HG03060 (cell line): ENCODE measurements around the gene VANGL2.
"Not testable (repeated sequence)": the region's sequence is repeated elsewhere in the genome, so short reads cannot be mapped to it uniquely, and the experiment has no call there.

Experiments used
- ATAC-seq: cut with Tn5 transposase; IDR thresholded peaks from one replicate; pipeline ENCODE4 v1.9.1; 2021; ENCODE audit warnings: low read depth, moderate number of reproducible peaks; ENCODE audit not compliant: unreplicated experiment

VANGL2 gene

DNA sequence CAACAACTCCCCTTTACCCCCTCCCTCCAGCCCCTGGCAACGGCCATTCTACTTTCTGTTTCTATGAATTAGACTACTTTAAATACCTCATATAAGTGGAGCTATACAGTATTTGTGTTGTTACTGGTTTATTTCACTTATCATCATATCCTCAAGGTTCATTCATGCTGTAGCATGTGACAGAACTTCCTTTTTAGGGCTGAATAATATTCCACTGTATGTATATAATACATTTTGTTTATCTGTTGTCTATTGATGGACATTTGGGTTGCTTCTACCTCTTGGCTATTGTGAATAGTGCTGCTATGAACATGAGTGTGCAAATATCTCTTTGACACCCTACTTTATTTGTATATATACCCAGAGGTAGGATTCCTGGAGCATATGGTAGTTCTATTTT is 31.3 kb upstream of the VANGL2 start:
- ATAC-seq, result no peak

DNA sequence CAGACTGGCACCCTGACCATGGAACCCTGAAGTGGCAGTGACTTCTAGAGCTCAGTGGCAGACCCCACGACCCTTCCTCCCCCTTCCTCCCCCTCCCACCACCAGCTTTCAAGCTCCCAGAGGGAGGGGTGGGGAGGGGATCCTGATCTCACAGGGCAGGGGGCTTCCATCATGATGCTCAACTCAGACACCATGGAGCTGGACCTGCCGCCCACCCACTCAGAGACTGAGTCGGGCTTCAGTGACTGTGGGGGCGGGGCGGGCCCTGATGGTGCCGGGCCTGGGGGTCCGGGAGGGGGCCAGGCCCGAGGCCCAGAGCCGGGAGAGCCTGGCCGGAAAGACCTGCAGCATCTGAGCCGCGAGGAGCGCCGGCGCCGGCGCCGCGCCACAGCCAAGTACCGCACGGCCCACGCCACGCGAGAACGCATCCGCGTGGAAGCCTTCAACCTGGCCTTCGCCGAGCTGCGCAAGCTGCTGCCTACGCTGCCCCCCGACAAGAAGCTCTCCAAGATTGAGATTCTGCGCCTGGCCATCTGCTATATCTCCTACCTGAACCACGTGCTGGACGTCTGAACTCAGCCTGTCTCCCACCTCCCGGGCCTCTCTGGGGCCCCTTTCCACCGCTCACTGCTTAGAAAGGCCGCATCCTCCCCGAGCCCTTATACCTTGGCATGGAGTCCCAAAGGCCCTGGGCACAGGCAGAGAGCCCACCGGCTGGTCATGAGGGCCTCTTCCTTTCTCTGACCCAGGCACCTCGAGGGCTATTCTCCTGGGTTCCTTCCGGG is 29.6 kb upstream of the VANGL2 start:
- ATAC-seq, result no peak

DNA sequence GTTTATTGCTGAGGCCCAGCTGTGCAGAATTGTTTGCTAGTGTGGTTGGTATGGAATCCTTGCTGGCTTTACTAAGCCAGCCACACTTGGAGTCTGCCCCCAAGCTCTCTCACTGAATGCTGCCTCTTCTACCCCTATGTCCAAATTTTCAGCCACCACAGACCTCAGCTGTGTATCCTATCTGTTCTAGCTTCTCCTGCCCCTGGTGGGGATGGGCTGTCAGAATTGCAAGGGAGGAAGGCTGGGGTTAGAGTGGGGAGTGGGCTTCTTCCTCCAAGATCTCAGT is 29.1 kb upstream of the VANGL2 start:
- no peak for ATAC-seq

DNA sequence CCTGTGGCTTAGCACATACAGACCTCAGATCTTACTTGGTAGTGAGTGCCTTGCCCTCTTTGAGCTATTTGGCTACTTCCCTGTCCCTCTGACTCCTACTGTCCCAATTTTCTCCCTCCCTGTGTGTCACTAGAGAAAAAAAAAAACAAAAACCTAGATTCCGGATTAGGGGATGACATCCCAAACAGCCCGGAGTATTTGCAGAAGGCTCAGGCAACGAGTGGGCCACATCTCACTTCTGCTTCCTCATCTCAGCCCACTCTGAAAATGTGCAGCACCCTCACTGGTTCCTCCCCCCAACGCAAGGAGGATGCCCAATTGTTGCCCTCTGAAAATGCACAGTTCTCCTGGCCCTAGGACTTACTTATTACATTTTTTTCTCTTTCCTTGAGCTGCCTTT is 28.6 kb upstream of the VANGL2 start:
- ATAC-seq, result no peak

DNA sequence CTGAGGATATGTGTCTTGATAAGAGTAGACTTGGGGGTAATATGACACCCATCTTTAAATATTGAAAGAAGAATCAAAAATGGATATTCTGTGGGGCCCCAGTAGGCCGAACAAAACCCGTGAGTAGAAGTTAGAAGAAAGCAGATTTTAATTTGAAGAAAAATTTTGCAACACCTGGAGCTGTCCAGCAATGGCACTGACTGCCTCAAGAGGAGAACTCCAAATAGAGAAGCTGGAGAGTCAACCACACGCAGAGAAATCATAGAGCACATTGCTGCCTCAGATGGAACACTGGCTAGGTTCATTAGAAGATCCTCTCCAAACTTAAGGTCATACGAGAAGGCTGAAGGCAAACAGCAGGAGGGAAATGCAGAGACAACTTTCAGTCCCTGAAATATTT is 26.7 kb upstream of the VANGL2 start:
- no peak for ATAC-seq

DNA sequence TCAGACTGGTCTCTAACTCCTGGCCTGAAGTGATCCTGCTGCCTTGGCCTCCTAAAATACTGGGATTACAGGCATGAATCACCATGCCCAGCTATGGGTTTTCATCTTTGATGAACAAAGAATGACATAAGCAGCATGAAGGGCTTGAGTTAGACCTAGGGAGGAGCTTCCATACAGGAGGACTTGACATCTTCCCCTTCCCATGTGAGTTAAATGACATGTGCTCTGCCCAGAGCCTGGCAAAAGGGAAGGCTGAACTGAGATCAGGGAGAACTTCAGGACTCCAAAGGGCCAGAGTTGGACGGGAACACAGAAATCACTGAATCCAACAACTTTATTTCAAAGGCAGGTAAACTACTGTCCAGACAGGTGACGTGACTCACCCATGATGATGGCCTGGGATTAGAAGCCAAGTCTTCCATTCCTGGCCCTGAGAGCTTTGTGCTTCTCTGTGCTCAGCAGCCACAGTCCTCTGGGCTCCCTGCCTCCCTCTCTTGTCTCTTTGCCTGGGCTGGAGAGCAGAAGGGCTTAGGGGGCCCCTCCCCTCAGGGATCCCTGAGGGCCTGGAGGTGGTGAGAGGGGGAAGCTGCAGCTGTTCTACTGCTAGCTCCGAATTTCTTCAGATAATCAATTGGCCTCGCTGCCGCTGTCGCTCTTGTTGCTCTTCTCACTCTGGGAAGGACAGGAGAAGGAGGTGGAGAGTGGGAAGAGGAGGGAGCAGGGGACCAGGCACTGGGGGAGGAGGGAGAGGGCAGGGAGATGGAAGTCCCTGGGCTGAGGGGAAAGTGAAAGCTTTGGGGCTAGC is 25.9 kb upstream of the VANGL2 start:
- no peak for ATAC-seq

DNA sequence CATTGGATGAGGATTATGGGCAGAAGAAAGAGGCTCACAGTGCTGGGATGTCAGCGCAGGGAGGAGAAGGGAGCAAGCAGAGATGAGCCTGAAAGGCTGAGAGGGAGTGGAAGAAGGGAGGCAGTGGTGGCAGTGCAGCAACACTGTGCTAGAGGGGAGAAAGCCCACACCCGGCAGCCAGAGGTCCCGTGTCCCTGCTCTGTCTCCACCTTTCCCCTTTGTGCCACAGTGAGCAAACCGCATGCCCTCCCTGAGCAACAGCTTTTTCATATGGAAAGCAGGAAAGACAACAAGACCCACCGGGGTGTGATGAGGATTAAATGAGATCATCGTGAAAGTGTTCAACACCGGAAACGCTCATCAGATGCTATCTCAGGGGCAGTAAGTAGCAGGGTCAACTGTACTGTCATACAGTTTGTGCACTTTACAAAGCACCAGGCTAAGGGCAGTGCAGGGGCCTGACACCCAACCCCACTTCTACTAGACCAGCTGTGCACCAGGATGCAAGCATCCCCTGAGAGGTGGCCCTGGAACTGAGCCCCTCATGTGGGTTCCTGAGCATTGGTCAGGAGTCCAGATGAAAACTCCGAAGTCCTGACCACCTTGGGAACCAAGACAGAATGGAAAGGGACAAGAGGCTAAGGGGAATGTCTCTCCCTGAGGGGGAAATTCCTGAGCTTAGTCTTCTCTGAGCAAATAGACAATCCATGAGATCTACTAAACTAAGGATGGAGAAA is 24.4 kb upstream of the VANGL2 start:
- ATAC-seq, result no peak

DNA sequence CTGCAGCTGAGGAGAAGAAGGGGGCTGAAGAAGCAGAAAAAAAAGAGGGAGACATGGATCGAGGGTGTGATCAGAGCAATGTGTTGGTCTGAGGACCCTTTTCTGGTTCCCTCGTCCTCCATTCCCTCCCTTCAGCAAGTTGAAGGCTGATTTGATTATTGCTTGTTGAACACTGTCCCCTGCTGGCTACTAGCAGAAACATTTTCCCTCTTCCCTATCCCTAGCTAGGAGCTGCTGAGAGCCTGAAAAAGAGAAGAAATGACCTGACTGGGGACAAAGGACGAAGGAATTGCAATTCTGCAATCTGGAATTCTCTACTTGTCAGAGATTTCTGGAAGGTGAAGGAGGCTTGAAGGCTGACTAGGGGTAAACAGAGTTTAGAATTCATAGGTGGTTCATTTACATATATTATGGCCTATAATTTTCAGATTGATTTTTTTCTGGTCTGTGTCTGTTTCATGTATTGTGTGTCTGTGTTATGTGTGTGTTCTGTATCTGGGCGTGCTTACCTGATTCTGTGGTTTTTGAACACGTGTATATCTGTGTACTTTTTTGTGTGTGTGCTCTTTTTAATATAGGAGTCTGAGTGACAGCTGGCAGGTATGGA is 23.7 kb upstream of the VANGL2 start:
- ATAC-seq, result no peak

DNA sequence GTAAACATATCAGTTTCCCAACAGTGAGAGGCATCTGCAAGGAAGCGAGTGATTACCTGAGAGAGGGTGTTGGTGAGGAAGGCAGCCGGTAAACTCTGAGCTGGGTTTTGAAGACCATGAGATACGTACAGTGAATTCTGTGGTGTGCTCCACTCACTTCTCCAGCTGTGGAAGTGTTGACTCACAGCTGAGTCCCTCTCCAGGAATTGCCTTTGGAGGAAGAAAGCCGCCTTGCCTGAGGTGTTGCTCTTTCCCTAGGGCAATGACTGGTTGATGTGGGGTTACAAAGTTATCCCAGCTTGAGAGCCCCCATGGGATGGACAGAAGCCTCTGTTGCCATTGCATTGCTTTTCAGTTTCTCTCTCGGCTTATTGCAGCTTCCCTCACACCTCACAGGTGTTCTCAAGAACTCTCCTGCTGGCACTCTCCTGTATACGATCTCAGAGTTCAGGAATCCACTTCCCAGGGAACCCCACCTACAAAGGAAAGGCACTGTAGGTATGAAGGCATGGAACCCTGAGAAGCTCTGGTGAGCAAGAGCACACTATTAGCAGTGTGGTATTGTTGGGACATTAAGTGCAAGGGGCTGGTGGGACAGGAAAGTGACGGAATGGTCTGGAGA is 22.7 kb upstream of the VANGL2 start:
- no peak for ATAC-seq

DNA sequence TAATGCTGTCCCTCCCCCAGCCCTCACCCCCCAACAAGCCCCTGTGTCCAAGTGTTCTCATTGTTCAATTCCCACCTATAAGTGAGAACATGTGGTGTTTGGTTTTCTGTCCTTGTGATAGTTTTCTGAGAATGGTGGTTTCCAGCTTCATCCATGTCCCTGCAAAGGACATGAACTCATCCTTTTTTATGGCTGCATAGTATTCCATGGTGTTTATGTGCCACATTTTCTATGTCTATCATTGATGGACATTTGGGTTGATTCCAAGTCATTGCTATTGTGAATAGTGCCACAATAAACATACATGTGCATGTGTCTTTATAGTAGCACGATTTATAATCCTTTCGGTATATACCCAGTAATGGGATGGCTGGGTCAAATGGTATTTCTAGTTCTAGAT is 15.6 kb upstream of the VANGL2 start:
- ATAC-seq, result not testable (repeated sequence)

DNA sequence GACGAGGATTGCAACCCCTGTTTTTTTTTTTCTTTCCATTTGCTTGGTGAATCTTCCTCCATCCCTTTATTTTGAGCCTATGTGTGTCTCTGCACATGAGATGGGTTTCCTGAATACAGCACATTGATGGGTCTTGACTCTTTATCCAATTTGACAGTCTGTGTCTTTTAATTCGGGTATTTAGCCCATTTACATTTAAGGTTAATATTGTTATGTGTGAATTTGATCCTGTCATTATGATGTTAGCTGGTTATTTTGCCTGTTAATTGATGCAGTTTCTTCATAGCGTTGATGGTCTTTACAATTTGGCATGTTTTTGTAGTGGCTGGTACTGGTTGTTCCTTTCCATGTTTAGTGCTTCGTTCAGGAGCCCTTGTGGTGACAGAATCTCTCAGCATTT is 12.0 kb upstream of the VANGL2 start:
- ATAC-seq, result not testable (repeated sequence)

DNA sequence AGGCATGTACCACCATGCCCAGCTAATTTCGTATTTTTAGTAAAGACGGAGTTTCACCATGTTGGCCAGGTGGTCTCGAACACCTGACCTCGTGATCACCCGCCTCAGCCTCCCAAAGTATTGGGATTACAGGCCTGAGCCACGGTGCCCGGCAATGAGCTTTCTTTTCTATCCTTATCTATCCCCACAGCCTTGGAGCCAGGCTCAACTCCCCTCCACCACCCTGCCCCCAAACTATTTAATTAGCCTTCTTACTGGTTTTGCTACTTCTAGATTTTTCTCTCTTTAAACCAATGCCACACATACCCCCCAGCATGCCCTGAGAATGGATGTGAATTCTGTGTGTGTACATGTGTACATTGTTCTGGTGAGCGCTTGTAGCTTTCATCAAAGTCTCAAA is 5.7 kb upstream of the VANGL2 start:
- no peak for ATAC-seq

DNA sequence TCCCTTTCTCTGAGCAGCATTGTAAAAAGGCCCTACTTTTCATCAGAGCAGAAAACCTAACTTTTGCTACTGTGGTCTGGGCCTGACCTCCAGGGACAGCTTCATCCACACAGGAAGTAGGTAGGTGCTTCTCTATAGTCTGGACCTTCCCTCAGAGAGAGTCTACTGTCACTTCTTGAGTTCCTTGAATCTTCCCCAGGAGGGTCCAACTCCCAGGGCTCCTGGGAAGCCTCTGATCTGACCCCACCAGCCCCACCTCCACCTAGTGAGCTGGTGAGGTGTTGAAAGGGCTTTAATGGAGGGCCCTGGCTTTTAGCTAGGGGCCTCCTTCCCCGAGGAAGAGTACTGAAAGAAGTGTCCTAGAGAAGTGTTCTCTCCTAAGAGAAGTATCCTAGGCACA is 2.7 kb upstream of the VANGL2 start:
- no peak for ATAC-seq

DNA sequence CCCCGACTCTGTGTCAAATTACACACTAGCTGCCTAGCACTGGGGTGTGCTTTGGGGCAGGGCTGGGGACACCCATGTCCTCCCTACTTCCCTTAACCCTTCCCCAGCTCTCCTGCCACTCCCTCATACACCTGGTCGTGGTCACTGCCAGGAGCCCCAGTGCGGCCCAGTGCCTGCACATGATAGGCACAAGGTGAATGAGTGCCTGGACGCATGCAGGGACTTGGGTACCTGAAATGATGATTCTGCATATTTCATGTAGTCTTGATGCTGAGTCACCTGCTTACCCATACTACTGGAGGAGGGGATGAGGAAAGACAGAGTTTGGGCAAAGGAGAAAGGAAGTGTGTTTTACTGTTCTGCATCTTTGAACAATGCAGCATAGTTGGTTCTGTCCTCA is 1.5 kb upstream of the VANGL2 start:
- no peak for ATAC-seq

DNA sequence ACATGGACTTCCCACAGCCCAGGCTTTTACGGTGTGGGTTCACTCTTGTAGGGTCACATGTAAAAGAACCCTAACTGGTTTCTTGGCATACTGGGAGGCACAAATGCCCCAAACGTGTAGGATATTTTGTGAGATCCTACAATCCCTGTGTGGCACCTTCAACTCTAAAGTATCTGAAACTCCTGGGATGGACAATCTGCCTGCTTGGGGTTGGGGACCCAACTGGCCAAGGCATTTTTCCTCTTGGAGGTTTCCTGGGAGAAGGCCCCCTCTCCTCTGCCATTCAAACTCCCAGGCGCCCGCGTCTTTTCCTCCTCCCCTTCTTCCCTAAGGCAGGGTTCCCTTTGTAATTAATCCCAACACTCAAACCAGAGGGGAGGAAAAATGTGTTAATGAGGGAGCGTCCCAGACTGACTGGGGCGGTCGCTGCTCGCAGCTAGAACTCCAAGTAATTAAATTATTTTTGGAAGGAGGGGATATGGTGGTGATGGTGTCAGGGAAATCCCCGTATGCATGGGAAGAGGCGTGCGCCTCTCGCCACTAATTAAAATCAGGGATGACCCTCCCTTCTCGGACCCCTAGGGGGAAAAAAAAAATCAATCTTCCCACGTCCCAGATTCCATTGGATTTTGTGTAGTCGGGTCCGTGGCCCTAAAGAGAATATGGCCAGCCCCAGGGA is 681 bp upstream of the VANGL2 start:
- ATAC-seq, result no peak

DNA sequence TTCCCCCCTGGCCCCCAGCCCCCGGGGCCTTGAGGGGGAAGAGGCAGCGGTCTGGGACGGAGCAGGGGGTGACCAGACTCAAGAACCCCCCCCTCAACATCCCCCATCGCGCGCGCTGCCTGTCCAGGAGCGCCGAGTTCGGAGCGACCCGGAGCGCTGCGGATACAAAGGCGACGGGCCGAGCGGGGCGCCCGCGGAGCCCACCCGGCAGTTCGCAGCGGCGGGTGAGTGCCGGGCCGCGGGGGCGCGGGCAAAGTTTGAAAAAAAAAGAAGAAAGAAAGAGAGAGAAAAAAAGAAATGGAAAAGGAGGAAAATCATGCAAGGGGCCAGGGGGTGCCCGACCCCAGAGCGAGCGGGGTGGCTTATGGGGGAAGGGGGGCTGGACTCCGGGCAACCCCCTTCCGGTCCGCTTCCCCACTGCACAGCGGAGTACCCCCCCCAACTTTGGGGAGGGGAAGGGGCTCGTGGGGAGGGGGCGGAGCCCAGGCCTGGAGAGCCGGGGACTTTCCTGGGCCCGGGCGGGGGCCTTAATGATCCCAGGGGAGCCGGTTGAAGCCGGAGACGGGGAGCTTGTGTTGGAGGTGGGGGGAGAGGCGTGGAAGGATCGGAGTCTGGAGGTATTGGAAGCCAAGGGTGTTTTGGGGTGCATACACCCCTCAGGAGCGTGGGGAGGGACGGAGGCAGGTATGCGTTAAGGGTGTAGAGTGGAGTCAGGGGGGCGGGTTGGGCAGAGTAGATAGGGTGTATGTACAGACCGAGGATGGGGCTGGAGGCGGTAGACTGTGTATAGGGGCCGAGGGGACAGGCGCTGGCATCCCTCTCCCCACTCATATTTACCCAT is 502 bp downstream of the VANGL2 start:
- ATAC-seq, result no peak

DNA sequence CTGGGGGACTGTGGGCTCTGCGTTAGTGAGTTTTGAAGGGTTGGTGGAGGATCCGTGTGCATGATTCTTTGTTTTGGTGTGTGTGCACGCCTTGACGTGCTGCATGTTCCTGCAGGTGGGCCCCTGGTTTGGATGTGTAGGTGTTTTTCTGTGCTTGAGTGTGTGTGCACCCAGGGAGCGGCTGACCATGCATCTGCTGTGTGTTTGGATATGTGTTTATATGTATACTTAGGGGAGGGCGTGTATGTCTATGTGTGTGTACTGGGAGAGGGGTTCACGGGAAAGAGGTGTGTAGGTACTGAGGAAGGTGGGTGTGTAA is 1.1 kb downstream of the VANGL2 start:
- ATAC-seq, result no peak

DNA sequence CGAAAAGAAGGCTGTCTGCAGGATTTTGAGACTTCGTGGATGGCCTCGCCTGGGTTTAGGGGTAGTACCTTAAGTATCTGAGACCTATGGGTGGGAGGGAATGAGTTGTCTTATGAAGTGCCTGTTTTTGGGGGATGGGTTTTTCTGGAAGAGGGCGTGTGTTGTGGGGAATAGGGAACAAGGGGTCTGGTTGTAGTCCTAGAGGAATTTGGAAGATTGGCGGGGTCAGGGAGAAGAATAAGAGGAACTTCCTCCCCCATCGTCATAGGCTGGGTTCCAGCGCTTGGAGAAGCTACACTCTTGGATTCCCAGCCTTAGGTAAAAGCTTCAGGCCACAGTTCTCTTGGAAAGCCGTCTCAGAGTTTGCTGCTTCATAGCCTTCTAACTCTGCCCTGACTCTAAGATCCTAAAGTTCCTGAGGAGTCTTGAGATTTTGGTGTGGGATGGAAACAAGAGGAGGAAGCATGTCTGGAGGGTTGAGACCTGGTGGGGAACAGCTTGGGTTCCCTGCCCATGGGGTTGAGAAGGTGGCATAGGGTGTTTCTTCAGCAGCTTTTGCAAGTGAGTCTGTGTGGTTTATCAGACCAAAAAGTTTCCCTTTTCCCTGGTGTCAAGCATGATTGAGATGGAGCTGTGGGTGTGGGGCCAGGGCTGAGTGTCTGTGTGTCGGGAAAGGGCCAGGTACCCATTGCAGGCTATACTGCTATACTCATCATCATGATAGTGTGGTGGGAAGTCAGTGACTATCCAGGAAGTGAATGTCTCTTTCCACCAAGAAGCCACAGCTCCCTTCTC is 1.8 kb downstream of the VANGL2 start:
- ATAC-seq, result no peak

DNA sequence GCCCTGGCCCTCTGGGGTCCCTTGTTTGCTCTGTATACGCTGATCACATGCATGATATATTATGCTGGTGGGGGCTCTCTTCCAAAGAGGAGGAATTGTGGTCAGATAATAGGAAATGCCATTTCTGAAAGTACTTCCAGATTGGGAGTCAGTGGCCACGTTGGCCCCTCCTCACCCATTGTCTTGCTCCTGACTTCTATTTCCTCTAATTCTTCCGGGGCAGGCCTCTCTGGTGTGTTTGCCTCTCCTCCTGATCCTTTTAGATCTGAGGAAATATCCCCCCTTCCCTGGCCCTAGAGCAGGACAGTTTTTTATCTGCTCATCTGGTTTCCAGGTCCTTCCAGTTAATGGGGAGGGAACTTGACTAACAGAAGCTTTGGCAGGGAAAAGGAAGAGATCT is 2.9 kb downstream of the VANGL2 start:
- ATAC-seq, result no peak
